Thoracic aorta (tissue), 2 donors: ENCODE data around the gene LTK. TPM values are rescaled to one million over a fixed set of nuclear protein-coding genes. Genes with fewer than 3 reads are reported as not detected.

Experiments
- ATAC-seq: fragments of 150-250 bp; one replicate; pipeline ENCODE4 v1.8.0; 2017; ENCODE audit warnings: low read depth; ENCODE audit not compliant: insufficient number of reproducible peaks, low FRiP score
- DNase-seq: peaks from one replicate; pipeline ENCODE4 v3.0.0-alpha.2; 2020; ENCODE audit warnings: low spot score
- H3K27ac ChIP-seq, 2 donors: fragments of 200-600 bp; sonication (generic); 1 replicate in 1 of 2; 2 replicates in 1 of 2; pipeline ENCODE4 v1.5.1; 2016; ENCODE audit warnings: mild to moderate bottlenecking in 2 of 2, moderate library complexity in 2 of 2
- H3K27me3 ChIP-seq: fragments of 200-600 bp; sonication (generic); replicated peaks from 2 replicates; pipeline ENCODE4 v1.6.0; 2016; ENCODE audit warnings: mild to moderate bottlenecking; ENCODE audit not compliant: insufficient read depth
- H3K36me3 ChIP-seq: fragments of 200-600 bp; sonication (generic); one replicate; pipeline ENCODE4 v1.5.1; 2016
- H3K4me1 ChIP-seq, 2 donors: fragments of 200-600 bp; sonication (generic); 1 replicate in 1 of 2; 2 replicates in 1 of 2; pipeline versions ENCODE4 v1.5.1 to v1.6.0; 2016; ENCODE audit warnings: low read depth in 2 of 2, mild to moderate bottlenecking in 1 of 2; ENCODE audit not compliant: control insufficient read depth in 1 of 2
- H3K4me3 ChIP-seq: fragments of 200-600 bp; sonication (generic); 2 replicates; pipeline ENCODE4 v1.5.1; 2016; ENCODE audit warnings: mild to moderate bottlenecking
- H3K9me3 ChIP-seq: fragments of 200-600 bp; sonication (generic); 2 replicates; pipeline ENCODE4 v1.5.1; 2016
- total RNA-seq, 2 donors: library from RNA; depleted of rRNA; stranded (reverse); fragments of >200 nt; gene quantifications; one replicate each; pipeline versions ENCODE4 v1.1.0 to v1.2.3, GENCODE V29; 2016
- TF ChIP-seq, protein P1 (sequence below): fragments of 200-600 bp; sonication (generic); IDR thresholded peaks from one replicate; pipeline ENCODE4 v1.5.1; 2019; ENCODE audit warnings: antibody characterized with exemption

The LTK gene
- total RNA-seq, 2 donors from 2014 or later, result 0.35 to 0.81 TPM

DNA sequence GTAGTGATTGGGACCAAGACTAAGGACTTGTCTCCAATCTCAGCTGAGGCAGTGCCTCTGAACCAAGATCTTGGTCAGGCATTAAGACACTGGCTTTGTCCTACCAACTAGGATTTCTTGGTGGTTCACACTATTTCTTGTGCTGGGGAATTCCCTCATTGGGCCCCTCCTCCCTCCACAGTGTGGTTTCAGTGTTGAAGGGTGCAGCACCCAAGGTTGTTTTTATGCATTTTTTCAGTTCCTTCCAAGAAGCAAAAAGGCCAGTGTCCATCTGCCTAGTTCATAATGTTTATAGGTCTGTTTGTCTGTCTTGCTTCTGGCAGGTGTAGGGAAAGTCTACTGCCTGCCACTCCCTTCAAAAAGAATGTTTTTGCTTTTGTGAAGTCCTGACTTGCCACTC is 30.5 kb downstream of the LTK start:
- no peak overlapping the region for H3K4me3 ChIP-seq
- no peak for DNase-seq
- H3K27ac ChIP-seq, result no peak overlapping the region
- no peaks in the 10 kb centered on the region for H3K4me1 ChIP-seq
- TF ChIP-seq, protein P1, sequence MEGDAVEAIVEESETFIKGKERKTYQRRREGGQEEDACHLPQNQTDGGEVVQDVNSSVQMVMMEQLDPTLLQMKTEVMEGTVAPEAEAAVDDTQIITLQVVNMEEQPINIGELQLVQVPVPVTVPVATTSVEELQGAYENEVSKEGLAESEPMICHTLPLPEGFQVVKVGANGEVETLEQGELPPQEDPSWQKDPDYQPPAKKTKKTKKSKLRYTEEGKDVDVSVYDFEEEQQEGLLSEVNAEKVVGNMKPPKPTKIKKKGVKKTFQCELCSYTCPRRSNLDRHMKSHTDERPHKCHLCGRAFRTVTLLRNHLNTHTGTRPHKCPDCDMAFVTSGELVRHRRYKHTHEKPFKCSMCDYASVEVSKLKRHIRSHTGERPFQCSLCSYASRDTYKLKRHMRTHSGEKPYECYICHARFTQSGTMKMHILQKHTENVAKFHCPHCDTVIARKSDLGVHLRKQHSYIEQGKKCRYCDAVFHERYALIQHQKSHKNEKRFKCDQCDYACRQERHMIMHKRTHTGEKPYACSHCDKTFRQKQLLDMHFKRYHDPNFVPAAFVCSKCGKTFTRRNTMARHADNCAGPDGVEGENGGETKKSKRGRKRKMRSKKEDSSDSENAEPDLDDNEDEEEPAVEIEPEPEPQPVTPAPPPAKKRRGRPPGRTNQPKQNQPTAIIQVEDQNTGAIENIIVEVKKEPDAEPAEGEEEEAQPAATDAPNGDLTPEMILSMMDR, result no peak
- H3K36me3 ChIP-seq, result peaks cover 22% of the 10 kb centered on the region
- H3K9me3 ChIP-seq, result no peaks in the 10 kb centered on the region
- H3K27me3 ChIP-seq, result no peaks in the 10 kb centered on the region
- no peak for ATAC-seq

- Histone ChIP-seq H3K27ac (no peak overlapping the region), H3K36me3 (peaks cover 29% of the 10 kb centered on the region), H3K4me1 (no peaks in the 10 kb centered on the region), H3K9me3 (no peaks in the 10 kb centered on the region), H3K4me3 (no peak overlapping the region), H3K27me3 (no peaks in the 10 kb centered on the region)
- ATAC-seq (no peak), DNase-seq (no peak)
- TF ChIP-seq, protein P1, result no peak
Measured at GRCh38 chr15:41482110-41482877, 31.3 kb downstream of the LTK start.

- H3K27me3 ChIP-seq, result no peaks in the 10 kb centered on the region
- DNase-seq, result no peak
- H3K36me3 ChIP-seq, result peaks cover 45% of the 10 kb centered on the region
- no peaks in the 10 kb centered on the region for H3K4me1 ChIP-seq
- H3K27ac ChIP-seq, result no peak overlapping the region
- no peaks in the 10 kb centered on the region for H3K9me3 ChIP-seq
- TF ChIP-seq, protein P1, result no peak
- no peak for ATAC-seq
- H3K4me3 ChIP-seq, result no peak overlapping the region
Measured at GRCh38 chr15:41480396-41481140, 33.1 kb downstream of the LTK start.

DNA sequence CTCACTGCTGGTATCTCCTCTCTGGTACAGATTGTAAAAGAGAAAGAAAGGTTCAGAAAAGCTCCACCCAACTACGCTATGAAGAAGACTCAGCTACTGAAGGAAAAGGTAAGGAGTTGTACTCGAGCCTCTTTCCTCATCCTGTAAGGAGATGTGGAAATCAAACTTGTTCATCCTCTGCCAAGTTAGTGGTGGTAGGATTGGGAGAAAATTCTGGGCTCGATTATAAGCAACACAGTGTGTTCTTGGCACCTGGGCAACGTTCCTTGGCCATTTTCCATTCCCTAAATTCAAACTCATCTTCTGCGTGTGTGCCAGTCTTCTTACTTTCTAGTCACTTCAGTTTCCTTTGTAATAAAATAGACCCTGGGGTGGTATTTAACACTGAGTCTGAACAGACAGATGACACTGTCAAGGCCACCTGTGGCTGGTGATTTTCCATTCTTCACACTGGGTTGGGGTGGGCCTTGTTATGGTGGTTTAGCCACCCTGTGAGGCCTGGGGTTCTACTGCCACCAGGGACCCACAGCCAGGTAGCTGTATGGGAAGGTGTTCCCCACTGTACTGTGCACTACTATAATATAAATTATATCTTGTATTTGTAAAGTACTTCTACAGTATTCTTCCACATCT is 37.1 kb downstream of the LTK start:
- no peak for ATAC-seq

More for the DNA sequence above, 37.1 kb downstream of the LTK start:
- TF ChIP-seq, protein P1, result no peak
- Histone ChIP-seq H3K9me3 (no peaks in the 10 kb centered on the region), H3K27ac (no peak overlapping the region), H3K27me3 (no peaks in the 10 kb centered on the region), H3K4me1 (no peaks in the 10 kb centered on the region), H3K4me3 (no peak overlapping the region), H3K36me3 (peaks cover 75% of the 10 kb centered on the region)
- no peak for DNase-seq
